ENCODE measurements around the gene RGS9BP. TPM values are rescaled to one million over a fixed set of nuclear protein-coding genes. Genes with fewer than 3 reads are reported as not detected.
A peak's percentile ranks its signal among the peaks of the same experiment; 100 is the strongest.

RGS9BP gene
- 0.49 TPM for polyA plus RNA-seq (2013, experiment 1 of 2)
- 0.48 TPM for polyA plus RNA-seq (2013, experiment 2 of 2)

- H3K27ac ChIP-seq (replicated peaks; ENCODE audit: low read length): no peak within 1 kb of the TSS
- WGBS, 2 donors (ENCODE audit: extremely low coverage in 2 of 2, insufficient read length in 2 of 2, insufficient replicate concordance in 1 of 2): no CpG with 5 or more reads among the region's 53 CpGs
- no peaks in the 10 kb centered on the region for H3K79me1 ChIP-seq (ENCODE audit: low read depth, low read length)
- H3K4ac ChIP-seq (ENCODE audit: low read length): peak within 1 kb of the TSS; percentile 43
- peak within 1 kb of the TSS; percentile 27 for H4K91ac ChIP-seq (ENCODE audit: low read depth, low read length, poor library complexity)
- peak within 1 kb of the TSS; percentile 77 for H3K23ac ChIP-seq (ENCODE audit: low read depth, low read length, poor library complexity)
- H2AK5ac ChIP-seq (ENCODE audit: low read depth, low read length): peak within 1 kb of the TSS; percentile 99
- H3K27me3 ChIP-seq (ENCODE audit: control insufficient read depth in 3 of 3, insufficient read depth in 3 of 3, low read depth in 1 of 3, low read length in 3 of 3): peaks cover 10 to 46% (median 13%) of the 10 kb centered on the region in 3 experiments
- peak within 1 kb of the TSS; percentile 93 for H3K4me2 ChIP-seq (ENCODE audit: insufficient read depth, low read length, poor library complexity, severe bottlenecking)
- peak; percentile 46 for DNase-seq (ENCODE audit: low spot score)
- H2BK12ac ChIP-seq (ENCODE audit: low read length): peak within 1 kb of the TSS; percentile 99
- H3K9me3 ChIP-seq (replicated peaks in 1 of 2; ENCODE audit: control insufficient read depth in 2 of 2, insufficient read depth in 1 of 2, low read depth in 1 of 2, low read length in 2 of 2): no peaks in the 10 kb centered on the region
- H3K14ac ChIP-seq (ENCODE audit: low read length): peak within 1 kb of the TSS; percentile 86
- H2AFZ ChIP-seq (ENCODE audit: low read length): peak within 1 kb of the TSS; percentile 99
- peak within 1 kb of the TSS; percentile 98 for H3K18ac ChIP-seq (ENCODE audit: low read length)
- no peaks in the 10 kb centered on the region for H3K36me3 ChIP-seq (replicated peaks in 1 of 2; ENCODE audit: control insufficient read depth in 2 of 2, insufficient read depth in 2 of 2, low read length in 2 of 2)
- peak within 1 kb of the TSS; percentile 87 for H3K9ac ChIP-seq (ENCODE audit: low read depth, low read length, poor library complexity)
- H2BK5ac ChIP-seq (ENCODE audit: low read length): peak within 1 kb of the TSS; percentile 83
- peaks cover 6 to 16% of the 10 kb centered on the region in 2 donors for H3K4me1 ChIP-seq (ENCODE audit: control insufficient read depth in 2 of 2, insufficient read depth in 1 of 2, low read depth in 1 of 2, low read length in 2 of 2)
- peak within 1 kb of the TSS; percentile 85 to 94 for H3K4me3 ChIP-seq (ENCODE audit: low read length in 2 of 2)
- H2BK15ac ChIP-seq (ENCODE audit: low read length): peak within 1 kb of the TSS; percentile 100
- H4K8ac ChIP-seq (ENCODE audit: low read depth, low read length): peak within 1 kb of the TSS; percentile 31
- H2BK120ac ChIP-seq (ENCODE audit: low read depth, low read length): peak within 1 kb of the TSS; percentile 89
Observed at GRCh38 chr19:32675720-32676185, at the start of gene RGS9BP. Gene RGS9BP (plus strand): TSS chr19:32675848. CDS start chr19:32676264, 416 bp downstream.

- no peak overlapping the region for H2BK5ac ChIP-seq (ENCODE audit: low read length)
- peaks cover 24 to 69% of the 10 kb centered on the region in 2 donors for H3K36me3 ChIP-seq (replicated peaks in 1 of 2; ENCODE audit: control insufficient read depth in 2 of 2, insufficient read depth in 2 of 2, low read length in 2 of 2)
- H3K4me2 ChIP-seq (ENCODE audit: insufficient read depth, low read length, poor library complexity, severe bottlenecking): no peak overlapping the region
- H4K91ac ChIP-seq (ENCODE audit: low read depth, low read length, poor library complexity): no peak overlapping the region
- no peak overlapping the region for H2BK15ac ChIP-seq (ENCODE audit: low read length)
- H3K4me3 ChIP-seq (ENCODE audit: low read length in 2 of 2): no peak overlapping the region
- no peak overlapping the region for H2BK12ac ChIP-seq (ENCODE audit: low read length)
- no peak overlapping the region for H3K4ac ChIP-seq (ENCODE audit: low read length)
- WGBS, 2 donors (ENCODE audit: extremely low coverage in 2 of 2, insufficient read length in 2 of 2, insufficient replicate concordance in 1 of 2): no CpG with 5 or more reads among the region's 4 CpGs
- H3K23ac ChIP-seq (ENCODE audit: low read depth, low read length, poor library complexity): no peak overlapping the region
- no peak for DNase-seq (ENCODE audit: low spot score)
- peaks cover 0 to 3% of the 10 kb centered on the region in 2 donors for H3K4me1 ChIP-seq (ENCODE audit: control insufficient read depth in 2 of 2, insufficient read depth in 1 of 2, low read depth in 1 of 2, low read length in 2 of 2)
- no peak overlapping the region for H4K8ac ChIP-seq (ENCODE audit: low read depth, low read length)
- H3K27me3 ChIP-seq (ENCODE audit: control insufficient read depth in 3 of 3, insufficient read depth in 3 of 3, low read depth in 1 of 3, low read length in 3 of 3): no peaks in the 10 kb centered on the region
- H2BK120ac ChIP-seq (ENCODE audit: low read depth, low read length): no peak overlapping the region
- no peaks in the 10 kb centered on the region for H3K79me1 ChIP-seq (ENCODE audit: low read depth, low read length)
- H3K18ac ChIP-seq (ENCODE audit: low read length): no peak overlapping the region
- H2AK5ac ChIP-seq (ENCODE audit: low read depth, low read length): no peak overlapping the region
- no peak overlapping the region for H3K9ac ChIP-seq (ENCODE audit: low read depth, low read length, poor library complexity)
- H3K9me3 ChIP-seq (replicated peaks in 1 of 2; ENCODE audit: control insufficient read depth in 2 of 2, insufficient read depth in 1 of 2, low read depth in 1 of 2, low read length in 2 of 2): no peaks in the 10 kb centered on the region
- no peak overlapping the region for H3K14ac ChIP-seq (ENCODE audit: low read length)
- no peak overlapping the region for H2AFZ ChIP-seq (ENCODE audit: low read length)
- H3K27ac ChIP-seq (replicated peaks; ENCODE audit: low read length): no peak overlapping the region
Observed at GRCh38 chr19:32626969-32627368, 48.7 kb upstream of the RGS9BP start.

- no peak overlapping the region for H3K4ac ChIP-seq (ENCODE audit: low read length)
- H2AFZ ChIP-seq (ENCODE audit: low read length): no peak overlapping the region
- no peak overlapping the region for H3K4me3 ChIP-seq (ENCODE audit: low read length in 2 of 2)
- H2BK5ac ChIP-seq (ENCODE audit: low read length): no peak overlapping the region
- H3K27ac ChIP-seq (replicated peaks; ENCODE audit: low read length): no peak overlapping the region
- no peak overlapping the region for H3K9ac ChIP-seq (ENCODE audit: low read depth, low read length, poor library complexity)
- H3K36me3 ChIP-seq (replicated peaks in 1 of 2; ENCODE audit: control insufficient read depth in 2 of 2, insufficient read depth in 2 of 2, low read length in 2 of 2): peaks cover 22 to 62% of the 10 kb centered on the region in 2 donors
- no peaks in the 10 kb centered on the region for H3K27me3 ChIP-seq (ENCODE audit: control insufficient read depth in 3 of 3, insufficient read depth in 3 of 3, low read depth in 1 of 3, low read length in 3 of 3)
- H3K14ac ChIP-seq (ENCODE audit: low read length): no peak overlapping the region
- no peak overlapping the region for H3K4me2 ChIP-seq (ENCODE audit: insufficient read depth, low read length, poor library complexity, severe bottlenecking)
- no peak overlapping the region for H2AK5ac ChIP-seq (ENCODE audit: low read depth, low read length)
- no CpG with 5 or more reads among the region's 15 CpGs for WGBS, 2 donors (ENCODE audit: extremely low coverage in 2 of 2, insufficient read length in 2 of 2, insufficient replicate concordance in 1 of 2)
- H2BK12ac ChIP-seq (ENCODE audit: low read length): no peak overlapping the region
- no peak overlapping the region for H3K23ac ChIP-seq (ENCODE audit: low read depth, low read length, poor library complexity)
- no peak overlapping the region for H3K18ac ChIP-seq (ENCODE audit: low read length)
- no peaks in the 10 kb centered on the region for H3K79me1 ChIP-seq (ENCODE audit: low read depth, low read length)
- peaks cover 0 to 3% of the 10 kb centered on the region in 2 donors for H3K4me1 ChIP-seq (ENCODE audit: control insufficient read depth in 2 of 2, insufficient read depth in 1 of 2, low read depth in 1 of 2, low read length in 2 of 2)
- H4K91ac ChIP-seq (ENCODE audit: low read depth, low read length, poor library complexity): no peak overlapping the region
- H2BK15ac ChIP-seq (ENCODE audit: low read length): no peak overlapping the region
- H4K8ac ChIP-seq (ENCODE audit: low read depth, low read length): no peak overlapping the region
- H3K9me3 ChIP-seq (replicated peaks in 1 of 2; ENCODE audit: control insufficient read depth in 2 of 2, insufficient read depth in 1 of 2, low read depth in 1 of 2, low read length in 2 of 2): no peaks in the 10 kb centered on the region
- no peak for DNase-seq (ENCODE audit: low spot score)
- no peak overlapping the region for H2BK120ac ChIP-seq (ENCODE audit: low read depth, low read length)
Observed at GRCh38 chr19:32627714-32628270, 47.9 kb upstream of the RGS9BP start.

- H2AK5ac ChIP-seq (ENCODE audit: low read depth, low read length): no peak overlapping the region
- H3K9ac ChIP-seq (ENCODE audit: low read depth, low read length, poor library complexity): no peak overlapping the region
- H3K79me1 ChIP-seq (ENCODE audit: low read depth, low read length): no peaks in the 10 kb centered on the region
- H3K4me1 ChIP-seq (ENCODE audit: control insufficient read depth in 2 of 2, insufficient read depth in 1 of 2, low read depth in 1 of 2, low read length in 2 of 2): peaks cover 0 to 3% of the 10 kb centered on the region in 2 donors
- no peak overlapping the region for H3K14ac ChIP-seq (ENCODE audit: low read length)
- no peak overlapping the region for H2BK12ac ChIP-seq (ENCODE audit: low read length)
- no peak overlapping the region for H2BK120ac ChIP-seq (ENCODE audit: low read depth, low read length)
- H3K23ac ChIP-seq (ENCODE audit: low read depth, low read length, poor library complexity): no peak overlapping the region
- no peak for DNase-seq (ENCODE audit: low spot score)
- H2AFZ ChIP-seq (ENCODE audit: low read length): no peak overlapping the region
- H2BK15ac ChIP-seq (ENCODE audit: low read length): no peak overlapping the region
- H3K4me2 ChIP-seq (ENCODE audit: insufficient read depth, low read length, poor library complexity, severe bottlenecking): no peak overlapping the region
- no peak overlapping the region for H2BK5ac ChIP-seq (ENCODE audit: low read length)
- no peak overlapping the region for H4K8ac ChIP-seq (ENCODE audit: low read depth, low read length)
- no peaks in the 10 kb centered on the region for H3K27me3 ChIP-seq (ENCODE audit: control insufficient read depth in 3 of 3, insufficient read depth in 3 of 3, low read depth in 1 of 3, low read length in 3 of 3)
- H3K18ac ChIP-seq (ENCODE audit: low read length): no peak overlapping the region
- peaks cover 22 to 44% of the 10 kb centered on the region in 2 donors for H3K36me3 ChIP-seq (replicated peaks in 1 of 2; ENCODE audit: control insufficient read depth in 2 of 2, insufficient read depth in 2 of 2, low read length in 2 of 2)
- H3K4me3 ChIP-seq (ENCODE audit: low read length in 2 of 2): no peak overlapping the region
- no peaks in the 10 kb centered on the region for H3K9me3 ChIP-seq (replicated peaks in 1 of 2; ENCODE audit: control insufficient read depth in 2 of 2, insufficient read depth in 1 of 2, low read depth in 1 of 2, low read length in 2 of 2)
- H3K27ac ChIP-seq (replicated peaks; ENCODE audit: low read length): no peak overlapping the region
- no CpG with 5 or more reads among the region's 14 CpGs for WGBS, 2 donors (ENCODE audit: extremely low coverage in 2 of 2, insufficient read length in 2 of 2, insufficient replicate concordance in 1 of 2)
- no peak overlapping the region for H3K4ac ChIP-seq (ENCODE audit: low read length)
- H4K91ac ChIP-seq (ENCODE audit: low read depth, low read length, poor library complexity): no peak overlapping the region
Observed at GRCh38 chr19:32630338-32630737, 45.3 kb upstream of the RGS9BP start.

Data from neuronal stem cell (in vitro differentiated cells).